ENCODE results near the gene CFAP54.

CFAP54 gene

GRCh38 chr12:96881608-96882007, 392.2 kb downstream of the CFAP54 start:
- Histone ChIP-seq H3K4me2 (ENCODE audit: low read length) (no peak overlapping the region), H2AK5ac (ENCODE audit: low read length) (no peak overlapping the region), H2BK120ac (ENCODE audit: low read depth, low read length) (no peak overlapping the region), H4K5ac (ENCODE audit: low read length) (no peak overlapping the region), H3K27ac (ENCODE audit: low read depth, low read length) (no peak overlapping the region), H3K4me1 (ENCODE audit: control insufficient read depth, low read depth, low read length) (no peaks in the 10 kb centered on the region), H3K4me3 (ENCODE audit: low read length) (no peak overlapping the region), H3K18ac (ENCODE audit: low read length) (no peak overlapping the region), H3K36me3 (ENCODE audit: control insufficient read depth, insufficient read depth, low read length) (no peaks in the 10 kb centered on the region), H4K8ac (ENCODE audit: low read depth, low read length) (no peak overlapping the region), H3K4ac (ENCODE audit: low read depth, low read length) (no peak overlapping the region), H3K79me2 (ENCODE audit: control insufficient read depth, insufficient read depth, low read length) (no peaks in the 10 kb centered on the region), H2BK15ac (replicated peaks; ENCODE audit: low read depth) (no peak overlapping the region), H2BK5ac (ENCODE audit: low read length) (no peak overlapping the region), H3K23ac (ENCODE audit: low read length) (no peak overlapping the region), H3K9ac (ENCODE audit: low read length) (no peak overlapping the region), H3K56ac (ENCODE audit: low read length) (no peak overlapping the region), H3K79me1 (ENCODE audit: low read length) (no peaks in the 10 kb centered on the region), H3K27me3 (ENCODE audit: insufficient read depth, low read length, poor library complexity) (no peaks in the 10 kb centered on the region)
- DNase-seq = no peak

GRCh38 chr12:96882862-96883261, 393.5 kb downstream of the CFAP54 start:
- no peak overlapping the region for H2BK15ac ChIP-seq (replicated peaks; ENCODE audit: low read depth)
- H4K5ac ChIP-seq (ENCODE audit: low read length) = no peak overlapping the region
- H3K79me2 ChIP-seq (ENCODE audit: control insufficient read depth, insufficient read depth, low read length) = no peaks in the 10 kb centered on the region
- no peaks in the 10 kb centered on the region for H3K4me1 ChIP-seq (ENCODE audit: control insufficient read depth, low read depth, low read length)
- no peak overlapping the region for H4K8ac ChIP-seq (ENCODE audit: low read depth, low read length)
- H3K4ac ChIP-seq (ENCODE audit: low read depth, low read length) = no peak overlapping the region
- no peaks in the 10 kb centered on the region for H3K79me1 ChIP-seq (ENCODE audit: low read length)
- H3K9ac ChIP-seq (ENCODE audit: low read length) = no peak overlapping the region
- no peak for DNase-seq
- H3K27ac ChIP-seq (ENCODE audit: low read depth, low read length) = no peak overlapping the region
- WGBS (ENCODE audit: extremely low coverage, insufficient coverage, low lambda C conversion rate) = no CpG with 5 or more reads among the region's 2 CpGs
- no peaks in the 10 kb centered on the region for H3K27me3 ChIP-seq (ENCODE audit: insufficient read depth, low read length, poor library complexity)
- H2BK5ac ChIP-seq (ENCODE audit: low read length) = no peak overlapping the region
- H3K4me2 ChIP-seq (ENCODE audit: low read length) = no peak overlapping the region
- H2BK120ac ChIP-seq (ENCODE audit: low read depth, low read length) = no peak overlapping the region
- H2AK5ac ChIP-seq (ENCODE audit: low read length) = no peak overlapping the region
- H3K23ac ChIP-seq (ENCODE audit: low read length) = no peak overlapping the region
- H3K56ac ChIP-seq (ENCODE audit: low read length) = no peak overlapping the region
- H3K4me3 ChIP-seq (ENCODE audit: low read length) = no peak overlapping the region
- H3K18ac ChIP-seq (ENCODE audit: low read length) = no peak overlapping the region
- H3K36me3 ChIP-seq (ENCODE audit: control insufficient read depth, insufficient read depth, low read length) = no peaks in the 10 kb centered on the region

- WGBS (ENCODE audit: extremely low coverage, insufficient coverage, low lambda C conversion rate) = no CpG with 5 or more reads among the region's 4 CpGs
- Histone ChIP-seq H3K27ac (ENCODE audit: low read depth, low read length) (no peak overlapping the region), H3K4me1 (ENCODE audit: control insufficient read depth, low read depth, low read length) (no peaks in the 10 kb centered on the region), H3K9ac (ENCODE audit: low read length) (no peak overlapping the region), H3K4me2 (ENCODE audit: low read length) (no peak overlapping the region), H2AK5ac (ENCODE audit: low read length) (no peak overlapping the region), H3K4me3 (ENCODE audit: low read length) (no peak overlapping the region), H4K8ac (ENCODE audit: low read depth, low read length) (no peak overlapping the region), H3K79me2 (ENCODE audit: control insufficient read depth, insufficient read depth, low read length) (no peaks in the 10 kb centered on the region), H2BK15ac (replicated peaks; ENCODE audit: low read depth) (no peak overlapping the region), H3K56ac (ENCODE audit: low read length) (no peak overlapping the region), H3K36me3 (ENCODE audit: control insufficient read depth, insufficient read depth, low read length) (no peaks in the 10 kb centered on the region), H3K79me1 (ENCODE audit: low read length) (no peaks in the 10 kb centered on the region), H3K18ac (ENCODE audit: low read length) (no peak overlapping the region), H3K27me3 (ENCODE audit: insufficient read depth, low read length, poor library complexity) (no peaks in the 10 kb centered on the region), H3K4ac (ENCODE audit: low read depth, low read length) (no peak overlapping the region), H2BK120ac (ENCODE audit: low read depth, low read length) (no peak overlapping the region), H4K5ac (ENCODE audit: low read length) (no peak overlapping the region), H2BK5ac (ENCODE audit: low read length) (no peak overlapping the region), H3K23ac (ENCODE audit: low read length) (no peak overlapping the region)
- no peak for DNase-seq
Measured at GRCh38 chr12:96883571-96883970, 394.2 kb downstream of the CFAP54 start.

- no peak overlapping the region for H3K9ac ChIP-seq (ENCODE audit: low read length)
- H2BK5ac ChIP-seq (ENCODE audit: low read length) = no peak overlapping the region
- H3K27me3 ChIP-seq (ENCODE audit: insufficient read depth, low read length, poor library complexity) = no peaks in the 10 kb centered on the region
- DNase-seq = peak; percentile 43
- H3K18ac ChIP-seq (ENCODE audit: low read length) = peak overlapping the region; percentile 6
- no peak overlapping the region for H2AK5ac ChIP-seq (ENCODE audit: low read length)
- H4K8ac ChIP-seq (ENCODE audit: low read depth, low read length) = no peak overlapping the region
- WGBS (ENCODE audit: extremely low coverage, insufficient coverage, low lambda C conversion rate) = no CpG with 5 or more reads among the region's 4 CpGs
- no peaks in the 10 kb centered on the region for H3K79me2 ChIP-seq (ENCODE audit: control insufficient read depth, insufficient read depth, low read length)
- H3K4ac ChIP-seq (ENCODE audit: low read depth, low read length) = peak overlapping the region; percentile 59
- H3K23ac ChIP-seq (ENCODE audit: low read length) = no peak overlapping the region
- H3K56ac ChIP-seq (ENCODE audit: low read length) = no peak overlapping the region
- H4K5ac ChIP-seq (ENCODE audit: low read length) = no peak overlapping the region
- H2BK15ac ChIP-seq (replicated peaks; ENCODE audit: low read depth) = no peak overlapping the region
- no peak overlapping the region for H3K27ac ChIP-seq (ENCODE audit: low read depth, low read length)
- H3K4me3 ChIP-seq (ENCODE audit: low read length) = no peak overlapping the region
- no peak overlapping the region for H3K4me2 ChIP-seq (ENCODE audit: low read length)
- no peaks in the 10 kb centered on the region for H3K36me3 ChIP-seq (ENCODE audit: control insufficient read depth, insufficient read depth, low read length)
- no peak overlapping the region for H2BK120ac ChIP-seq (ENCODE audit: low read depth, low read length)
- no peaks in the 10 kb centered on the region for H3K79me1 ChIP-seq (ENCODE audit: low read length)
- no peaks in the 10 kb centered on the region for H3K4me1 ChIP-seq (ENCODE audit: control insufficient read depth, low read depth, low read length)
Measured at GRCh38 chr12:96886998-96887677, 397.8 kb downstream of the CFAP54 start.

DNA sequence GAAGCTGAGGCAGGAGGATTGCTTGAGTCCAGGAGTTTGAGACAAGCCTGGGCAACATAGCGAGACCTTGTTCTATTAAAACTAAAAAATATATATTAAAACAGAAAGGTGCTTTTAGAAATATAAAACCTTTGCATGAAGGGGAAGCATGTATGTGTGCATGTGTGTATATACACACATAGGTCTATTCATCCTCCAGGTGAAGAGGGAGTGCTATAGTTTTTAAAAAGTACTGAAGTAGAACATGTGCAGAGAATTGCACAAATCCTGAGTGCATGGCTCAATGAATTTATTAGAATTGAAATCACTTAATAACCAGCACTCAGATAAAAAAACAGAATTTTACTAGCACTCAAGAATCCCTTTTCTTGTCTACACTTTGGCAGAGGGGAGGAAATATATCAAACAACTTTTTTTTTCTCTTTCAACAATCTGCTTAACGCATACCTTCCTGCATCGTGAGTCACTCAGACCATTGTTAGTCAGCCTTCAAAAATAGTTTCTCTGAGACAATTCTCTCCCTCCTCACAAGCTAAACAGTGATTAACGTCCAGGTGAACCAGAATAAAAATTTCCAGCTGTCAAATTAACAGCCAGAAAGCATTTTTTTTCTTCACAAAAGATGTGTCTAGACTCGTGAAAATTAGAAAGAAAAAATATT, 400.0 kb downstream of the CFAP54 start:
- Histone ChIP-seq H3K56ac (ENCODE audit: low read length) (no peak overlapping the region), H2BK120ac (ENCODE audit: low read depth, low read length) (no peak overlapping the region), H3K36me3 (ENCODE audit: control insufficient read depth, insufficient read depth, low read length) (no peaks in the 10 kb centered on the region), H3K23ac (ENCODE audit: low read length) (no peak overlapping the region), H3K9ac (ENCODE audit: low read length) (no peak overlapping the region), H3K4ac (ENCODE audit: low read depth, low read length) (no peak overlapping the region), H3K27me3 (ENCODE audit: insufficient read depth, low read length, poor library complexity) (no peaks in the 10 kb centered on the region), H4K5ac (ENCODE audit: low read length) (no peak overlapping the region), H3K4me3 (ENCODE audit: low read length) (no peak overlapping the region), H3K18ac (ENCODE audit: low read length) (no peak overlapping the region), H2BK15ac (replicated peaks; ENCODE audit: low read depth) (no peak overlapping the region), H2BK5ac (ENCODE audit: low read length) (no peak overlapping the region), H4K8ac (ENCODE audit: low read depth, low read length) (no peak overlapping the region), H3K27ac (ENCODE audit: low read depth, low read length) (no peak overlapping the region), H3K4me2 (ENCODE audit: low read length) (no peak overlapping the region), H2AK5ac (ENCODE audit: low read length) (no peak overlapping the region), H3K79me2 (ENCODE audit: control insufficient read depth, insufficient read depth, low read length) (no peaks in the 10 kb centered on the region), H3K79me1 (ENCODE audit: low read length) (no peaks in the 10 kb centered on the region), H3K4me1 (ENCODE audit: control insufficient read depth, low read depth, low read length) (no peaks in the 10 kb centered on the region)
- peak; percentile 49 for DNase-seq
- no CpG with 5 or more reads among the region's 5 CpGs for WGBS (ENCODE audit: extremely low coverage, insufficient coverage, low lambda C conversion rate)

DNA sequence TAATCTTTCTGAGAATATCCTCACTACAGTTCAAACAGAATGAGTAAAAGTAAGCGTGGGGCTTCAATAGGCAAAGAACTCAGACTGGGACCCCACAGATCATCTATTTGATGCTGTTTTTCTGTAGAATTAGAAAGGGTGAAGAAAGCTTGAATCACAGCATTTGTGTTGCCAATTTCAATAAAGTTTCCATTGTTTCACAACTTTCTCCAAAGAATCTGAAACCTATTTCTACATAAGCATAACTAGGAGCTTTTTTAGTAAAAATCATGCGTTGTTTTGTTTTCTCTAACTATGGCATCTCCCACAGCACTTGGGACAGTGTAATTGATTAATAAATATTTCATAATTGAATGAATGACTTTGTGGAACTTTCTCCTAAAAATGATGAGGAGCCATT, 401.0 kb downstream of the CFAP54 start:
- WGBS (ENCODE audit: extremely low coverage, insufficient coverage, low lambda C conversion rate) = no CpG with 5 or more reads among the region's 2 CpGs
- Histone ChIP-seq H3K79me2 (ENCODE audit: control insufficient read depth, insufficient read depth, low read length) (no peaks in the 10 kb centered on the region), H2BK15ac (replicated peaks; ENCODE audit: low read depth) (no peak overlapping the region), H3K27me3 (ENCODE audit: insufficient read depth, low read length, poor library complexity) (no peaks in the 10 kb centered on the region), H3K4me2 (ENCODE audit: low read length) (no peak overlapping the region), H3K56ac (ENCODE audit: low read length) (no peak overlapping the region), H3K4me3 (ENCODE audit: low read length) (no peak overlapping the region), H2AK5ac (ENCODE audit: low read length) (no peak overlapping the region), H3K36me3 (ENCODE audit: control insufficient read depth, insufficient read depth, low read length) (no peaks in the 10 kb centered on the region), H4K5ac (ENCODE audit: low read length) (no peak overlapping the region), H4K8ac (ENCODE audit: low read depth, low read length) (no peak overlapping the region), H3K9ac (ENCODE audit: low read length) (no peak overlapping the region), H2BK120ac (ENCODE audit: low read depth, low read length) (no peak overlapping the region), H3K23ac (ENCODE audit: low read length) (no peak overlapping the region), H3K18ac (ENCODE audit: low read length) (no peak overlapping the region), H3K79me1 (ENCODE audit: low read length) (no peaks in the 10 kb centered on the region), H3K4ac (ENCODE audit: low read depth, low read length) (no peak overlapping the region), H2BK5ac (ENCODE audit: low read length) (no peak overlapping the region), H3K27ac (ENCODE audit: low read depth, low read length) (no peak overlapping the region), H3K4me1 (ENCODE audit: control insufficient read depth, low read depth, low read length) (no peaks in the 10 kb centered on the region)
- DNase-seq = no peak

Data from mesendoderm (in vitro differentiated cells).